Measurements from ENCODE around the gene AMDHD1.

GRCh38 chr12:95978351-95978750 is 35.2 kb downstream of the AMDHD1 start:
- TF ChIP-seq TCF12 (IDR thresholded peaks at IDR 0.05; ENCODE audit: low read depth, low read length) (no peak), YY1 (IDR thresholded peaks at IDR 0.05; ENCODE audit: low read depth, low read length) (no peak), RCOR1 (conservative IDR thresholded peaks at IDR 0.05; ENCODE audit: low read depth, low read length) (no peak), ZNF274 (IDR thresholded peaks at IDR 0.05; ENCODE audit: insufficient read depth, insufficient read length) (no peak), MAX (IDR thresholded peaks at IDR 0.05; ENCODE audit: low read depth, low read length) (no peak), BHLHE40 (IDR thresholded peaks at IDR 0.05; ENCODE audit: borderline replicate concordance in 1 of 2, low read depth in 2 of 2, low read length in 1 of 2) (no peak)

Data from GM12878 (cell line).